WI38 (cell line): ENCODE results near the gene C10orf67.
"Not testable (repeated sequence)": the region's sequence is repeated elsewhere in the genome, so short reads cannot be mapped to it uniquely, and the experiment has no call there.

ENCODE experiments used
- H3K4me3 ChIP-seq: 2 replicates; pipeline ENCODE4 v1.5.1; 2011; ENCODE audit warnings: low read depth, mild to moderate bottlenecking, control low read depth, low read length
- CTCF ChIP-seq: IDR thresholded peaks from 2 replicates; pipeline ENCODE4 v1.5.1; 2012; ENCODE audit warnings: low read depth, mild to moderate bottlenecking, control low read depth, low read length

The C10orf67 gene

GRCh38 chr10:23368816-23369640, 24.4 kb upstream of the C10orf67 start:
- H3K4me3 ChIP-seq, result no peak overlapping the region
- no peak for TF ChIP-seq CTCF

- no peak overlapping the region for H3K4me3 ChIP-seq
Observed at GRCh38 chr10:23367896-23368595, 23.4 kb upstream of the C10orf67 start.

GRCh38 chr10:23365417-23366030, 20.9 kb upstream of the C10orf67 start:
- H3K4me3 ChIP-seq, result not testable (repeated sequence)

More at GRCh38 chr10:23367896-23368595, 23.4 kb upstream of the C10orf67 start:
- TF ChIP-seq CTCF, result no peak

GRCh38 chr10:23364378-23364777, 19.8 kb upstream of the C10orf67 start:
- H3K4me3 ChIP-seq, result no peak overlapping the region

GRCh38 chr10:23363793-23364135, 19.2 kb upstream of the C10orf67 start:
- no peak overlapping the region for H3K4me3 ChIP-seq
- no peak for TF ChIP-seq CTCF

More at GRCh38 chr10:23364378-23364777, 19.8 kb upstream of the C10orf67 start:
- no peak for TF ChIP-seq CTCF

- no peak overlapping the region for H3K4me3 ChIP-seq
- TF ChIP-seq CTCF, result no peak
Observed at GRCh38 chr10:23362879-23363792, 18.5 kb upstream of the C10orf67 start.
